Measurements from ENCODE around the gene COPZ2.

Gene COPZ2

GRCh38 chr17:47981462-47981861, 56.1 kb downstream of the COPZ2 start:
- DNase-seq (ENCODE audit: extremely low read depth, insufficient read length), result no peak
- no peak for TF ChIP-seq CTCF (IDR thresholded peaks at IDR 0.05; ENCODE audit: insufficient read depth, low read length, poor library complexity, severe bottlenecking)
- no peak overlapping the region for H3K4me3 ChIP-seq (replicated peaks; ENCODE audit: low read depth, low read length)
- H3K27me3 ChIP-seq (replicated peaks; ENCODE audit: control insufficient read depth, insufficient read depth, low read length), result no peaks in the 10 kb centered on the region
- peaks cover 43% of the 10 kb centered on the region for H3K36me3 ChIP-seq (ENCODE audit: control insufficient read depth, insufficient read depth, low read length)

- no peaks in the 10 kb centered on the region for H3K27me3 ChIP-seq (replicated peaks; ENCODE audit: control insufficient read depth, insufficient read depth, low read length)
- no peak overlapping the region for H3K4me3 ChIP-seq (replicated peaks; ENCODE audit: low read depth, low read length)
- no peak for DNase-seq (ENCODE audit: extremely low read depth, insufficient read length)
- no peak for TF ChIP-seq CTCF (IDR thresholded peaks at IDR 0.05; ENCODE audit: insufficient read depth, low read length, poor library complexity, severe bottlenecking)
- peaks cover 46% of the 10 kb centered on the region for H3K36me3 ChIP-seq (ENCODE audit: control insufficient read depth, insufficient read depth, low read length)
Observed at GRCh38 chr17:47980541-47980940, 57.1 kb downstream of the COPZ2 start.

- peak; percentile 73 for TF ChIP-seq CTCF (IDR thresholded peaks at IDR 0.05; ENCODE audit: insufficient read depth, low read length, poor library complexity, severe bottlenecking)
- Histone ChIP-seq H3K4me3 (replicated peaks; ENCODE audit: low read depth, low read length) (no peak overlapping the region), H3K27me3 (replicated peaks; ENCODE audit: control insufficient read depth, insufficient read depth, low read length) (no peaks in the 10 kb centered on the region), H3K36me3 (ENCODE audit: control insufficient read depth, insufficient read depth, low read length) (peaks cover 53% of the 10 kb centered on the region)
- no peak for DNase-seq (ENCODE audit: extremely low read depth, insufficient read length)
Observed at GRCh38 chr17:47978324-47978723, 59.3 kb downstream of the COPZ2 start.

Measured in GM06990 (cell line).